GM23338 (cell line): ENCODE measurements around the gene MMP15. TPM values are rescaled to one million over a fixed set of nuclear protein-coding genes. Genes with fewer than 3 reads are reported as not detected.

ENCODE experiments used
- ATAC-seq: fragments of 200-7000 bp; cut with Tn5 transposase; 3 replicates; pipeline ENCODE4 v1.9.1; 2020
- DNase-seq: peaks from one replicate; pipeline ENCODE4 v3.0.0-alpha.2; 2015; ENCODE audit warnings: low spot score
- H2AFZ ChIP-seq: fragments of 200-600 bp; sonication (generic); 2 replicates; pipeline ENCODE4 v1.8.0; 2016; ENCODE audit warnings: antibody characterized with exemption, mild to moderate bottlenecking, moderate library complexity
- H3F3A ChIP-seq: fragments of 200-600 bp; sonication (generic); replicated peaks from 2 replicates; pipeline ENCODE4 v1.8.0; 2017; ENCODE audit warnings: antibody characterized with exemption, mixed run types, low read depth
- H3K27ac ChIP-seq: fragments of 200-600 bp; sonication (generic); 2 replicates; pipeline ENCODE4 v1.6.1; 2016; ENCODE audit warnings: low read depth
- H3K27me3 ChIP-seq: fragments of 200-600 bp; sonication (generic); 2 replicates; pipeline ENCODE4 v1.8.0; 2016; ENCODE audit warnings: mild to moderate bottlenecking, mixed run types, moderate library complexity; ENCODE audit not compliant: insufficient read depth
- H3K36me3 ChIP-seq: fragments of 200-600 bp; sonication (generic); 2 replicates; pipeline ENCODE4 v1.8.0; 2016; ENCODE audit warnings: mild to moderate bottlenecking; ENCODE audit not compliant: insufficient read depth
- H3K4me1 ChIP-seq: fragments of 200-600 bp; sonication (generic); 2 replicates; pipeline ENCODE4 v1.8.0; 2016; ENCODE audit warnings: mild to moderate bottlenecking, moderate library complexity; ENCODE audit not compliant: insufficient read depth
- H3K4me2 ChIP-seq: fragments of 200-600 bp; sonication (generic); 2 replicates; pipeline ENCODE4 v1.7.1; 2017; ENCODE audit warnings: mixed run types
- H3K4me3 ChIP-seq: fragments of 200-600 bp; sonication (generic); 2 replicates; pipeline ENCODE4 v1.6.1; 2016; ENCODE audit warnings: mixed run types
- H3K79me2 ChIP-seq: fragments of 200-600 bp; sonication (generic); replicated peaks from 2 replicates; pipeline ENCODE4 v1.8.0; 2017; ENCODE audit warnings: mild to moderate bottlenecking; ENCODE audit not compliant: insufficient read depth
- H3K9me2 ChIP-seq: fragments of 200-600 bp; sonication (generic); 2 replicates; pipeline ENCODE4 v1.8.0; 2017; ENCODE audit not compliant: insufficient read depth
- H4K20me1 ChIP-seq: fragments of 200-600 bp; sonication (generic); replicated peaks from 2 replicates; pipeline ENCODE4 v1.8.0; 2017; ENCODE audit warnings: mild to moderate bottlenecking; ENCODE audit not compliant: insufficient read depth
- H3K27ac Mint-ChIP-seq: 2 replicates; pipeline ENCODE4 v1.8.0; 2020; ENCODE audit warnings: inconsistent platforms, mild to moderate bottlenecking, moderate library complexity, mixed read lengths
- H3K27me3 Mint-ChIP-seq: 3 replicates; pipeline ENCODE4 v1.8.0; 2022; ENCODE audit warnings: low read depth, mild to moderate bottlenecking, moderate library complexity, mixed read lengths, inconsistent platforms; ENCODE audit not compliant: insufficient read depth, poor library complexity
- H3K36me3 Mint-ChIP-seq: 3 replicates; pipeline ENCODE4 v1.8.0; 2021; ENCODE audit warnings: low read depth, mild to moderate bottlenecking, inconsistent platforms, moderate library complexity, mixed read lengths
- H3K4me1 Mint-ChIP-seq: 3 replicates; pipeline ENCODE4 v1.8.0; 2020; ENCODE audit warnings: mild to moderate bottlenecking, inconsistent platforms, mixed read lengths
- H3K4me3 Mint-ChIP-seq: 3 replicates; pipeline ENCODE4 v1.8.0; 2021; ENCODE audit warnings: moderate library complexity, mild to moderate bottlenecking, inconsistent platforms, mixed read lengths
- H3K9me3 Mint-ChIP-seq: 3 replicates; pipeline ENCODE4 v1.8.0; 2020; ENCODE audit warnings: moderate library complexity, mild to moderate bottlenecking, inconsistent platforms, mixed read lengths
- CTCF ChIP-seq, 2 experiments: fragments of 200-600 bp in 1 of 2; sonication (generic) in 1 of 2; conservative IDR thresholded peaks; 2 replicates each; pipeline versions ENCODE4 v1.5.1 to v1.6.1; 2016 to 2017; ENCODE audit warnings: antibody characterized with exemption in 2 of 2, low read depth in 2 of 2, mild to moderate bottlenecking in 2 of 2, moderate library complexity in 1 of 2
- ETS1 ChIP-seq: IDR thresholded peaks from 2 replicates; pipeline ENCODE4 v1.6.1; 2016; ENCODE audit warnings: antibody characterized with exemption
- EZH2 ChIP-seq: fragments of 200-600 bp; sonication (generic); IDR thresholded peaks from one replicate; pipeline ENCODE4 v1.8.0; 2017; ENCODE audit warnings: antibody characterized with exemption, mild to moderate bottlenecking, low read depth; ENCODE audit not compliant: unreplicated experiment
- JUNB ChIP-seq: IDR thresholded peaks from one replicate; pipeline ENCODE4 v1.6.1; 2016; ENCODE audit warnings: antibody characterized with exemption; ENCODE audit not compliant: unreplicated experiment
- NANOG ChIP-seq: IDR thresholded peaks from 2 replicates; pipeline ENCODE4 v1.6.1; 2016; ENCODE audit warnings: antibody characterized with exemption, borderline replicate concordance
- STAT1 ChIP-seq: IDR thresholded peaks from one replicate; pipeline ENCODE4 v1.6.1; 2016; ENCODE audit warnings: antibody characterized with exemption; ENCODE audit not compliant: unreplicated experiment
- ZNF114 ChIP-seq: fragments of 250-450 bp; sonication (Bioruptor Pico); IDR thresholded peaks from 2 replicates; pipeline ENCODE4 v1.5.0; 2020; ENCODE audit warnings: mild to moderate bottlenecking, moderate library complexity
- ZNF462 ChIP-seq: fragments of 250-450 bp; sonication (Bioruptor Pico); IDR thresholded peaks from 2 replicates; pipeline ENCODE4 v1.5.0; 2020; ENCODE audit warnings: mild to moderate bottlenecking, moderate library complexity
- polyA plus RNA-seq: library from polyadenylated mRNA; unstranded; fragments of >200 nt; fragmentation: Nextera tagmentation; extraction: Ambion mirVana; gene quantifications from 2 replicates; pipeline ENCODE4 v1.2.1, GENCODE V29; 2016
- total RNA-seq: library from RNA; depleted of rRNA; stranded (reverse); fragments of >200 nt; shearing (Covaris generic); gene quantifications from 2 replicates; pipeline ENCODE4 v1.2.3, GENCODE V29; 2014

The MMP15 gene
- total and polyA plus RNA-seq, 2 experiments from 2014 or later = 10.9 to 79.1 TPM

GRCh38 chr16:58042886-58043515 lies 17.4 kb downstream of the MMP15 start:
- DNase-seq = no peak
- Histone ChIP-seq H3K4me3 (no peak overlapping the region), H2AFZ (no peak overlapping the region), H3K27ac (no peak overlapping the region), H3K36me3 (no peaks in the 10 kb centered on the region; the same call in 1 of the 2 replicates), H3K4me1 (peaks cover 9% of the 10 kb centered on the region), H3F3A (no peaks in the 10 kb centered on the region), H3K27me3 (no peaks in the 10 kb centered on the region), H4K20me1 (no peaks in the 10 kb centered on the region; the same call in 1 of the 2 replicates), H3K4me2 (no peak overlapping the region), H3K79me2 (no peaks in the 10 kb centered on the region), H3K9me2 (no peaks in the 10 kb centered on the region)
- TF ChIP-seq CTCF (conservative IDR thresholded peaks at IDR 0.05; ENCODE audit: low read depth in 2 of 2) (no peak), STAT1 (no peak), JUNB (no peak), EZH2 (no peak), NANOG (no peak), ETS1 (no peak), ZNF114 (CRISPR knock-in tag) (no peak), ZNF462 (CRISPR knock-in tag) (no peak)
- no peaks in the 10 kb centered on the region; the same call in 2 of the 3 replicates for H3K9me3 Mint-ChIP-seq
- ATAC-seq = no peak
- H3K27me3 Mint-ChIP-seq = peaks cover 5% of the 10 kb centered on the region
- no peak overlapping the region for H3K27ac Mint-ChIP-seq
- H3K4me1 Mint-ChIP-seq = peaks cover 5% of the 10 kb centered on the region; the same call in 2 of the 3 replicates
- no peak overlapping the region for H3K4me3 Mint-ChIP-seq
- peaks cover 35% of the 10 kb centered on the region for H3K36me3 Mint-ChIP-seq
